Testis (tissue), 3 donors: ENCODE results near the gene MCTP1. TPM values are rescaled to one million over a fixed set of nuclear protein-coding genes. Genes with fewer than 3 reads are reported as not detected.

Experiments
- DNase-seq: peaks from one replicate; pipeline ENCODE4 v3.0.0-alpha.2; 2019
- H3K27ac ChIP-seq, 2 donors: fragments of 200-600 bp; sonication (generic); one replicate each; pipeline ENCODE4 v1.5.1; 2019
- H3K27me3 ChIP-seq: fragments of 200-600 bp; sonication (generic); one replicate; pipeline ENCODE4 v1.5.1; 2019
- H3K36me3 ChIP-seq: fragments of 200-600 bp; sonication (generic); one replicate; pipeline ENCODE4 v1.5.1; 2017; ENCODE audit warnings: low read depth; ENCODE audit errors: missing control alignments
- H3K4me1 ChIP-seq: fragments of 200-600 bp; sonication (generic); one replicate; pipeline ENCODE4 v1.5.1; 2019
- H3K4me3 ChIP-seq, 2 donors: fragments of 200-600 bp; sonication (generic); one replicate each; pipeline ENCODE4 v1.5.1; 2017 to 2019
- H3K9me3 ChIP-seq: fragments of 200-600 bp; sonication (generic); one replicate; pipeline ENCODE4 v1.5.1; 2017
- CTCF ChIP-seq, 3 experiments: fragments of 450-650 bp in 2 of 3; fragments of 200-600 bp in 1 of 3; sonication (generic) in 1 of 3; IDR thresholded peaks; one replicate each; pipeline ENCODE4 v1.5.1; 2016 to 2019; ENCODE audit warnings: antibody characterized with exemption in 3 of 3, mild to moderate bottlenecking in 2 of 3, moderate library complexity in 1 of 3
- POLR2A ChIP-seq: fragments of 450-650 bp; IDR thresholded peaks from one replicate; pipeline ENCODE4 v1.6.1; 2017; ENCODE audit warnings: antibody characterized with exemption, mild to moderate bottlenecking, moderate library complexity
- WGBS, 2 donors: methylation state at CpG; one replicate each; pipeline ENCODE4 v1.1.5; 2018; 5-methylcytosine and 5-hydroxymethylcytosine counted together
- intact Hi-C: fragments of 100-400 bp; cut with DNase I; formaldehyde crosslinking; loops from one replicate; pipeline ENCODE4 v1.15.1; 2023; ENCODE audit warnings: low total_unique reads
- polyA plus RNA-seq: library from polyadenylated mRNA; stranded (reverse); fragments of 350-450 nt; fragmentation: Illumina TruSeq; extraction: RNeasy Lipid Tissue Mini Kit (QIAGEN cat#74804); gene quantifications from one replicate; pipeline ENCODE4 v1.2.3, GENCODE V29; 2014; ENCODE audit warnings: low read depth, low replicate concordance; ENCODE audit not compliant: insufficient read depth
- total RNA-seq, 2 donors: library from RNA; depleted of rRNA; stranded (reverse); fragments of >200 nt; gene quantifications; one replicate each; pipeline ENCODE4 v1.2.3, GENCODE V29; 2016

Gene MCTP1
- total and polyA plus RNA-seq, 3 donors from 2014 or later = 7.4 to 15.5 (median 9.7) TPM

- Histone ChIP-seq H3K4me1 (no peaks in the 10 kb centered on the region), H3K9me3 (no peaks in the 10 kb centered on the region), H3K27ac (no peak overlapping the region), H3K36me3 (no peaks in the 10 kb centered on the region), H3K4me3 (no peak overlapping the region), H3K27me3 (no peaks in the 10 kb centered on the region)
- intact Hi-C loops = no loop called here
- no peak for DNase-seq
- 90 to 98% methylated on average over 2 of the region's 2 CpGs for WGBS, 2 donors
- TF ChIP-seq CTCF (IDR thresholded peaks at IDR 0.05) (no peak), POLR2A (no peak)
Measured at GRCh38 chr5:95164861-95165260, 120.0 kb downstream of the MCTP1 start.

DNA sequence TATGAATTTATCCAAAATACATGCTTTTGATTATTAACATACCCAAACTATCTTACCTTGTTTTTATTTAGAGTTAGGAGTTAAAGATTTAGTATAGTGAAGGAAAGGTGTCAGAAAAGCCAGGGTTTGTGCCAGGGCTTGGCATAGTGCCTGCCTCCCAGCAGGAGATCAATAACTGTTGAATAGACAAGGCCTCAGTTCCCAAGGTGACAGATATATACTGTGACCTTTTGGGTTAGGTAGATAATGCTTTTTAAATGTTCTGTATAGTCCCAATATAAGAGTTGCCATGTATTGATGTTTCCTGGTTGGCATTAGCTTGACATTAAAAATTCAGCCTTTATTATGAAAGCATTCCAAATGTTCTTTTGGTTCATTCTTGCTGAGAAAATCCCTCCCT lies 121.8 kb downstream of the MCTP1 start:
- H3K36me3 ChIP-seq = no peaks in the 10 kb centered on the region
- H3K4me1 ChIP-seq = no peaks in the 10 kb centered on the region
- no peak for DNase-seq
- no peaks in the 10 kb centered on the region for H3K27me3 ChIP-seq
- H3K27ac ChIP-seq = no peak overlapping the region
- H3K4me3 ChIP-seq = no peak overlapping the region
- no peak for TF ChIP-seq POLR2A
- intact Hi-C loops = no loop called here
- H3K9me3 ChIP-seq = no peaks in the 10 kb centered on the region

GRCh38 chr5:95162231-95162992 lies 122.5 kb downstream of the MCTP1 start:
- no peak overlapping the region for H3K27ac ChIP-seq
- no peak for TF ChIP-seq POLR2A
- TF ChIP-seq CTCF (IDR thresholded peaks at IDR 0.05) = no peak
- H3K36me3 ChIP-seq = no peaks in the 10 kb centered on the region
- intact Hi-C loops = no loop called here
- no peak for DNase-seq
- no peaks in the 10 kb centered on the region for H3K27me3 ChIP-seq
- no peaks in the 10 kb centered on the region for H3K4me1 ChIP-seq
- no peak overlapping the region for H3K4me3 ChIP-seq
- no peaks in the 10 kb centered on the region for H3K9me3 ChIP-seq

- WGBS, 2 donors = 88 to 89% methylated on average over 1 of the region's 1 CpG
- no peak overlapping the region for H3K4me3 ChIP-seq
- H3K9me3 ChIP-seq = no peaks in the 10 kb centered on the region
- intact Hi-C loops = no loop called here
- H3K4me1 ChIP-seq = no peaks in the 10 kb centered on the region
- no peaks in the 10 kb centered on the region for H3K36me3 ChIP-seq
- no peaks in the 10 kb centered on the region for H3K27me3 ChIP-seq
- H3K27ac ChIP-seq = no peak overlapping the region
- no peak for TF ChIP-seq CTCF (IDR thresholded peaks at IDR 0.05)
- TF ChIP-seq POLR2A = no peak
- no peak for DNase-seq
Measured at GRCh38 chr5:95159603-95160002, 125.3 kb downstream of the MCTP1 start.

DNA sequence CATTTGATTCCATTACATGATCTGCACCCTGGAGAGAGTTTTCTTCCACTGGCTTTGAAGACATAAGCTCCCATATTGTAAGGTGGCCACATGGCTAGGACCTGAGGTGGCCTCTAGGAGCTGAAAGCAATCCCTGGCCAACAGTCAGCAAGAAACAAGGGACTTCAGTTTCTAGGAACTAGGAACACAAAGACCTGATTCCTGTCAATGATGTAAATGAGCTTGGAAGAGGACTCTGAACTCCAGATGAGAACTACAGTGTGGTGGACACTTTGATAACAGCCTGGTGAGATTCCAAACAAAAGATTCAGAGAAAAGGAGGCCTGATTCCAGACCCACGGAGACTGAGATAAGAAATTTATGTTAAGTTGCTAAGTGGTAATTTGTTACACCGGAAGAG lies 129.0 kb downstream of the MCTP1 start:
- intact Hi-C loops = no loop called here
- no peak overlapping the region for H3K4me3 ChIP-seq
- no peak overlapping the region for H3K27ac ChIP-seq
- H3K36me3 ChIP-seq = no peaks in the 10 kb centered on the region
- no peaks in the 10 kb centered on the region for H3K9me3 ChIP-seq
- H3K27me3 ChIP-seq = no peaks in the 10 kb centered on the region
- no peaks in the 10 kb centered on the region for H3K4me1 ChIP-seq
- TF ChIP-seq CTCF (IDR thresholded peaks at IDR 0.05) = no peak
- TF ChIP-seq POLR2A = no peak
- WGBS, 2 donors = 41 to 57% methylated on average over 2 of the region's 2 CpGs
- no peak for DNase-seq
